NCI-H146 treated with DMSO at 0.1 percent for 48 hours (cell line): Measurements from ENCODE around the gene AHDC1.

Experiments
- DNase-seq: peaks from one replicate; lab custom pipeline; 2025; ENCODE audit not compliant: unreplicated experiment; lab: John Stamatoyannopoulos, UW

The AHDC1 gene

GRCh38 chr1:27584453-27584852 lies 19.5 kb downstream of the AHDC1 start:
- no peak for DNase-seq

- DNase-seq = no peak
These were observed 20.5 kb downstream of the AHDC1 start for GRCh38 chr1:27583479-27583878.

- DNase-seq = no peak
These were observed 22.1 kb downstream of the AHDC1 start for GRCh38 chr1:27581823-27582243.

- DNase-seq = no peak
These were observed 26.3 kb downstream of the AHDC1 start for GRCh38 chr1:27577504-27578188.

GRCh38 chr1:27576806-27577227 lies 27.1 kb downstream of the AHDC1 start:
- DNase-seq = no peak

GRCh38 chr1:27575840-27576331 lies 28.1 kb downstream of the AHDC1 start:
- DNase-seq = peak; percentile 7

- peak; percentile 23 for DNase-seq
These were observed 28.8 kb downstream of the AHDC1 start for GRCh38 chr1:27574871-27575831.

- DNase-seq = no peak
These were observed 29.8 kb downstream of the AHDC1 start for GRCh38 chr1:27574001-27574781.

GRCh38 chr1:27572679-27573426 lies 31.1 kb downstream of the AHDC1 start:
- no peak for DNase-seq

- no peak for DNase-seq
These were observed 31.8 kb downstream of the AHDC1 start for GRCh38 chr1:27572019-27572678.

- DNase-seq = no peak
These were observed 32.4 kb downstream of the AHDC1 start for GRCh38 chr1:27571439-27572018.

- no peak for DNase-seq
These were observed 33.2 kb downstream of the AHDC1 start for GRCh38 chr1:27570784-27571183.

GRCh38 chr1:27570356-27570755 lies 33.6 kb downstream of the AHDC1 start:
- DNase-seq = no peak

GRCh38 chr1:27569506-27570291 lies 34.2 kb downstream of the AHDC1 start:
- no peak for DNase-seq

GRCh38 chr1:27569088-27569460 lies 34.9 kb downstream of the AHDC1 start:
- DNase-seq = no peak

- peak; percentile 83 for DNase-seq
These were observed 35.5 kb downstream of the AHDC1 start for GRCh38 chr1:27568300-27569087.

GRCh38 chr1:27567971-27568299 lies 36.0 kb downstream of the AHDC1 start:
- DNase-seq = no peak

- DNase-seq = no peak
These were observed 36.8 kb downstream of the AHDC1 start for GRCh38 chr1:27567146-27567526.
